Neural cell (in vitro differentiated cells): ENCODE results near the gene ADIG. TPM values are rescaled to one million over a fixed set of nuclear protein-coding genes. Genes with fewer than 3 reads are reported as not detected.

Experiments used
- H2AFZ ChIP-seq: fragments of 200-600, 300-800 bp; sonication (generic), shearing (Covaris generic); 2 replicates; pipeline ENCODE4 v1.6.0; 2014; ENCODE audit warnings: low read depth, mild to moderate bottlenecking, antibody characterized with exemption, low read length, moderate library complexity
- H3F3A ChIP-seq: fragments of 200-600 bp; shearing (Covaris generic); 2 replicates; pipeline ENCODE4 v1.6.1; 2016; ENCODE audit warnings: mild to moderate bottlenecking, moderate library complexity, mixed read lengths, antibody characterized with exemption, low read length; ENCODE audit not compliant: insufficient read depth, poor library complexity, severe bottlenecking
- H3K27ac ChIP-seq: fragments of 200-600, 300-800 bp; sonication (generic), shearing (Covaris generic); 2 replicates; pipeline ENCODE4 v1.5.1; 2014; ENCODE audit warnings: mild to moderate bottlenecking, low read length, moderate library complexity
- H3K27me3 ChIP-seq: fragments of 300-800, 200-600 bp; sonication (generic), shearing (Covaris generic); 2 replicates; pipeline ENCODE4 v1.6.0; 2014; ENCODE audit warnings: mild to moderate bottlenecking, low read depth, low read length, moderate library complexity; ENCODE audit not compliant: insufficient read depth
- H3K36me3 ChIP-seq: fragments of 300-800, 200-600 bp; sonication (generic), shearing (Covaris generic); 2 replicates; pipeline ENCODE4 v1.5.1; 2014; ENCODE audit warnings: mild to moderate bottlenecking, antibody characterized with exemption, low read length, moderate library complexity; ENCODE audit not compliant: insufficient read depth
- H3K4me2 ChIP-seq: fragments of 300-800, 200-600 bp; sonication (generic), shearing (Covaris generic); 2 replicates; pipeline ENCODE4 v1.6.0; 2014; ENCODE audit warnings: mild to moderate bottlenecking, low read length
- H3K4me3 ChIP-seq: fragments of 300-800, 200-600 bp; sonication (generic), shearing (Covaris generic); 2 replicates; pipeline ENCODE4 v1.5.1; 2014; ENCODE audit warnings: mild to moderate bottlenecking, low read length, moderate library complexity
- H3K79me2 ChIP-seq: fragments of 200-600 bp; shearing (Covaris generic); replicated peaks from 2 replicates; pipeline ENCODE4 v1.6.0; 2014; ENCODE audit warnings: mild to moderate bottlenecking, low read length, moderate library complexity; ENCODE audit not compliant: insufficient read depth
- H3K9ac ChIP-seq: fragments of 300-800, 200-600 bp; sonication (generic), shearing (Covaris generic); 2 replicates; pipeline ENCODE4 v1.6.1; 2016; ENCODE audit warnings: mild to moderate bottlenecking, low read length, mixed read lengths
- H3K9me2 ChIP-seq: fragments of 200-600 bp; shearing (Covaris generic); 2 replicates; pipeline ENCODE4 v1.6.1; 2016; ENCODE audit warnings: mild to moderate bottlenecking, low read length, mixed read lengths; ENCODE audit not compliant: insufficient read depth
- H3K9me3 ChIP-seq: fragments of 200-600, 300-800 bp; sonication (generic), shearing (Covaris generic); 2 replicates; pipeline ENCODE4 v1.6.1; 2016; ENCODE audit warnings: mild to moderate bottlenecking, mixed run types, low read length, moderate library complexity, mixed read lengths
- H4K20me1 ChIP-seq: fragments of 200-600 bp; shearing (Covaris generic); 2 replicates; pipeline ENCODE4 v1.6.1; 2016; ENCODE audit warnings: mild to moderate bottlenecking, mixed run types; ENCODE audit not compliant: insufficient read depth
- EP300 ChIP-seq: fragments of 450-650 bp; conservative IDR thresholded peaks from 2 replicates; pipeline ENCODE4 v1.6.1; 2014; ENCODE audit warnings: antibody characterized with exemption, mild to moderate bottlenecking, moderate library complexity; ENCODE audit not compliant: poor library complexity, severe bottlenecking
- EZH2 ChIP-seq: fragments of 200-600, 300-800 bp; shearing (Covaris generic), sonication (generic); IDR thresholded peaks from 2 replicates; pipeline ENCODE4 v1.6.1; 2014; ENCODE audit warnings: antibody characterized with exemption, low read length, borderline replicate concordance, mild to moderate bottlenecking; ENCODE audit not compliant: insufficient read depth, poor library complexity, severe bottlenecking
- MXI1 ChIP-seq: fragments of 450-650 bp; conservative IDR thresholded peaks from 2 replicates; pipeline ENCODE4 v1.6.1; 2014; ENCODE audit warnings: antibody characterized with exemption, mild to moderate bottlenecking; ENCODE audit not compliant: poor library complexity, severe bottlenecking
- POLR2AphosphoS5 ChIP-seq: IDR thresholded peaks from 2 replicates; pipeline ENCODE4 v1.6.1; 2012
- RAD21 ChIP-seq: fragments of 450-650 bp; conservative IDR thresholded peaks from 2 replicates; pipeline ENCODE4 v1.6.1; 2014; ENCODE audit warnings: antibody characterized with exemption, mild to moderate bottlenecking, moderate library complexity
- SMC3 ChIP-seq: fragments of 450-650 bp; conservative IDR thresholded peaks from 2 replicates; pipeline ENCODE4 v1.6.1; 2014; ENCODE audit warnings: antibody characterized with exemption, mild to moderate bottlenecking, moderate library complexity; ENCODE audit not compliant: poor library complexity
- TAF1 ChIP-seq: IDR thresholded peaks from 2 replicates; pipeline ENCODE4 v1.6.1; 2012; ENCODE audit warnings: low read depth
- polyA plus RNA-seq: library from polyadenylated mRNA; depleted of rRNA; stranded (reverse); fragments of >200 nt; gene quantifications from 2 replicates; pipeline ENCODE4 v1.2.3, GENCODE V29; 2014
- TF ChIP-seq, protein P1 (sequence below): IDR thresholded peaks from 2 replicates; pipeline ENCODE4 v1.6.1; 2012; ENCODE audit warnings: borderline replicate concordance
- TF ChIP-seq, protein P2 (sequence below): fragments of 450-650 bp; IDR thresholded peaks from 2 replicates; pipeline ENCODE4 v1.5.1; 2014; ENCODE audit warnings: antibody characterized with exemption, mild to moderate bottlenecking, moderate library complexity; ENCODE audit not compliant: poor library complexity, severe bottlenecking

The ADIG gene
- polyA plus RNA-seq, 1 donor from 2014 or later = not detected

GRCh38 chr20:38624084-38624483 lies 43.1 kb downstream of the ADIG start:
- Histone ChIP-seq H3K4me2 (no peak overlapping the region), H3K9me2 (no peaks in the 10 kb centered on the region), H2AFZ (no peak overlapping the region), H3K4me3 (no peak overlapping the region), H3K36me3 (no peaks in the 10 kb centered on the region), H3K79me2 (no peaks in the 10 kb centered on the region), H4K20me1 (no peaks in the 10 kb centered on the region), H3K9ac (no peak overlapping the region), H3F3A (no peaks in the 10 kb centered on the region), H3K9me3 (no peaks in the 10 kb centered on the region), H3K27me3 (no peaks in the 10 kb centered on the region), H3K27ac (no peak overlapping the region)
- no peak for TF ChIP-seq EP300
- TF ChIP-seq RAD21 = no peak
- TF ChIP-seq TAF1 = no peak
- TF ChIP-seq, protein P1, sequence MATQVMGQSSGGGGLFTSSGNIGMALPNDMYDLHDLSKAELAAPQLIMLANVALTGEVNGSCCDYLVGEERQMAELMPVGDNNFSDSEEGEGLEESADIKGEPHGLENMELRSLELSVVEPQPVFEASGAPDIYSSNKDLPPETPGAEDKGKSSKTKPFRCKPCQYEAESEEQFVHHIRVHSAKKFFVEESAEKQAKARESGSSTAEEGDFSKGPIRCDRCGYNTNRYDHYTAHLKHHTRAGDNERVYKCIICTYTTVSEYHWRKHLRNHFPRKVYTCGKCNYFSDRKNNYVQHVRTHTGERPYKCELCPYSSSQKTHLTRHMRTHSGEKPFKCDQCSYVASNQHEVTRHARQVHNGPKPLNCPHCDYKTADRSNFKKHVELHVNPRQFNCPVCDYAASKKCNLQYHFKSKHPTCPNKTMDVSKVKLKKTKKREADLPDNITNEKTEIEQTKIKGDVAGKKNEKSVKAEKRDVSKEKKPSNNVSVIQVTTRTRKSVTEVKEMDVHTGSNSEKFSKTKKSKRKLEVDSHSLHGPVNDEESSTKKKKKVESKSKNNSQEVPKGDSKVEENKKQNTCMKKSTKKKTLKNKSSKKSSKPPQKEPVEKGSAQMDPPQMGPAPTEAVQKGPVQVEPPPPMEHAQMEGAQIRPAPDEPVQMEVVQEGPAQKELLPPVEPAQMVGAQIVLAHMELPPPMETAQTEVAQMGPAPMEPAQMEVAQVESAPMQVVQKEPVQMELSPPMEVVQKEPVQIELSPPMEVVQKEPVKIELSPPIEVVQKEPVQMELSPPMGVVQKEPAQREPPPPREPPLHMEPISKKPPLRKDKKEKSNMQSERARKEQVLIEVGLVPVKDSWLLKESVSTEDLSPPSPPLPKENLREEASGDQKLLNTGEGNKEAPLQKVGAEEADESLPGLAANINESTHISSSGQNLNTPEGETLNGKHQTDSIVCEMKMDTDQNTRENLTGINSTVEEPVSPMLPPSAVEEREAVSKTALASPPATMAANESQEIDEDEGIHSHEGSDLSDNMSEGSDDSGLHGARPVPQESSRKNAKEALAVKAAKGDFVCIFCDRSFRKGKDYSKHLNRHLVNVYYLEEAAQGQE = no peak
- TF ChIP-seq EZH2 = no peak
- TF ChIP-seq, protein P2, sequence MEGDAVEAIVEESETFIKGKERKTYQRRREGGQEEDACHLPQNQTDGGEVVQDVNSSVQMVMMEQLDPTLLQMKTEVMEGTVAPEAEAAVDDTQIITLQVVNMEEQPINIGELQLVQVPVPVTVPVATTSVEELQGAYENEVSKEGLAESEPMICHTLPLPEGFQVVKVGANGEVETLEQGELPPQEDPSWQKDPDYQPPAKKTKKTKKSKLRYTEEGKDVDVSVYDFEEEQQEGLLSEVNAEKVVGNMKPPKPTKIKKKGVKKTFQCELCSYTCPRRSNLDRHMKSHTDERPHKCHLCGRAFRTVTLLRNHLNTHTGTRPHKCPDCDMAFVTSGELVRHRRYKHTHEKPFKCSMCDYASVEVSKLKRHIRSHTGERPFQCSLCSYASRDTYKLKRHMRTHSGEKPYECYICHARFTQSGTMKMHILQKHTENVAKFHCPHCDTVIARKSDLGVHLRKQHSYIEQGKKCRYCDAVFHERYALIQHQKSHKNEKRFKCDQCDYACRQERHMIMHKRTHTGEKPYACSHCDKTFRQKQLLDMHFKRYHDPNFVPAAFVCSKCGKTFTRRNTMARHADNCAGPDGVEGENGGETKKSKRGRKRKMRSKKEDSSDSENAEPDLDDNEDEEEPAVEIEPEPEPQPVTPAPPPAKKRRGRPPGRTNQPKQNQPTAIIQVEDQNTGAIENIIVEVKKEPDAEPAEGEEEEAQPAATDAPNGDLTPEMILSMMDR = no peak
- TF ChIP-seq SMC3 = no peak

DNA sequence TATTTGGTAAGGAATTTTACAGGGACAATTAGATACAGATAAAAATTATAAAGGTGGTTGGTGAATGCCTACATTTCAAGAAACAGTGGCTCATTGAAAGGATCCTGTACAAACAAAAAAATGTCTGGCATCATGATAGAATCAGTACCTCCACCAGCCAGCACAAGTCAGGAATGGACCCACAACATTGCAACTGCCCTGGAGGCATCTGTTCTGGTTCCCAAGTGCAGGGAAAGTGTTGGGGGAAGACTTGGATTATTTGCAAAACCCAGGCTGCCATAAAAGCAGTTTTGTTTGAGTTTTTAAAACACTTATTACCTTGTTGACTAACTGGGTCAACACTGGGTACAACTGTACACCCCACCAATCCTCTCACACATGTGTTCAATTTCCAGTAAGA lies 44.9 kb downstream of the ADIG start:
- H3K9ac ChIP-seq = no peak overlapping the region
- no peaks in the 10 kb centered on the region for H3K36me3 ChIP-seq
- no peak overlapping the region for H3K27ac ChIP-seq
- H4K20me1 ChIP-seq = no peaks in the 10 kb centered on the region
- TF ChIP-seq POLR2AphosphoS5 (no peak), TAF1 (no peak), MXI1 (no peak), SMC3 (no peak)
- TF ChIP-seq, protein P2 = no peak
- no peaks in the 10 kb centered on the region for H3K9me3 ChIP-seq
- no peak overlapping the region for H3K4me3 ChIP-seq
- no peaks in the 10 kb centered on the region for H3K9me2 ChIP-seq
- no peaks in the 10 kb centered on the region for H3F3A ChIP-seq
- H3K4me2 ChIP-seq = no peak overlapping the region
- no peaks in the 10 kb centered on the region for H3K27me3 ChIP-seq
- no peak overlapping the region for H2AFZ ChIP-seq
- H3K79me2 ChIP-seq = no peaks in the 10 kb centered on the region
